Common myeloid progenitor, CD34-positive (primary cell): ENCODE results near the gene MNS1. TPM values are rescaled to one million over a fixed set of nuclear protein-coding genes. Genes with fewer than 3 reads are reported as not detected.

Source experiments
- CTCF ChIA-PET: fragments of 350-600 bp; sonication (Branson Sonifier 250); formaldehyde crosslinking; loops from one replicate; lab custom pipeline; 2021; ENCODE audit warnings: antibody characterized with exemption; lab: Charles Lee
- POLR2A ChIA-PET: fragments of 350-600 bp; sonication (Branson Sonifier 250); formaldehyde crosslinking; loops from one replicate; lab custom pipeline; 2021; ENCODE audit warnings: antibody characterized with exemption; lab: Charles Lee
- DNase-seq, 3 donors: peaks; one replicate each; pipeline versions ENCODE4 v3.0.0 to v3.0.0-alpha.2; 2013
- H3K27ac ChIP-seq, 2 experiments: 1 replicate in 1 of 2; 2 replicates in 1 of 2; pipeline ENCODE4 v1.7.0; 2013; ENCODE audit warnings: inconsistent platforms in 2 of 2, low read length in 2 of 2, mild to moderate bottlenecking in 2 of 2, low read depth in 1 of 2, moderate library complexity in 1 of 2; ENCODE audit not compliant: severe bottlenecking in 2 of 2, insufficient read depth in 1 of 2, poor library complexity in 1 of 2
- H3K27me3 ChIP-seq, 5 experiments: replicated peaks in 2 of 5; 1 replicate in 3 of 5; 2 replicates in 2 of 5; pipeline versions ENCODE4 v1.6.1 to v1.7.0; 2013; ENCODE audit warnings: low read length in 4 of 5, mild to moderate bottlenecking in 2 of 5, moderate library complexity in 2 of 5, inconsistent platforms in 1 of 5; ENCODE audit not compliant: insufficient read depth in 5 of 5, control insufficient read depth in 4 of 5
- H3K36me3 ChIP-seq, 4 experiments: 1 replicate in 2 of 4; 2 replicates in 2 of 4; pipeline versions ENCODE4 v1.6.1 to v1.7.0; 2013; ENCODE audit warnings: low read length in 3 of 4, control low read depth in 1 of 4, mild to moderate bottlenecking in 1 of 4; ENCODE audit not compliant: control insufficient read depth in 4 of 4, insufficient read depth in 4 of 4
- H3K4me1 ChIP-seq, 4 experiments: 1 replicate in 3 of 4; 2 replicates in 1 of 4; pipeline versions ENCODE4 v1.6.1 to v1.7.1; 2013; ENCODE audit warnings: low read length in 3 of 4, mild to moderate bottlenecking in 3 of 4, control low read depth in 1 of 4, inconsistent platforms in 1 of 4, moderate library complexity in 1 of 4; ENCODE audit not compliant: control insufficient read depth in 4 of 4, insufficient read depth in 4 of 4; ENCODE audit errors: control extremely low read depth in 1 of 4
- H3K4me3 ChIP-seq, 7 experiments: 1 replicate in 4 of 7; 2 replicates in 3 of 7; pipeline versions ENCODE4 v1.5.1 to v1.7.0; 2013; ENCODE audit warnings: mild to moderate bottlenecking in 7 of 7, low read length in 6 of 7, moderate library complexity in 6 of 7, inconsistent platforms in 2 of 7, low read depth in 2 of 7, control low read depth in 1 of 7; ENCODE audit not compliant: insufficient read depth in 4 of 7, control insufficient read depth in 1 of 7; ENCODE audit errors: extremely low read depth in 1 of 7
- H3K9me3 ChIP-seq, 5 experiments: 1 replicate in 4 of 5; 2 replicates in 1 of 5; pipeline versions ENCODE4 v1.6.1 to v1.7.1; 2013; ENCODE audit warnings: low read length in 4 of 5, mild to moderate bottlenecking in 2 of 5, inconsistent platforms in 1 of 5, low read depth in 1 of 5, moderate library complexity in 1 of 5; ENCODE audit not compliant: control insufficient read depth in 4 of 5, insufficient read depth in 2 of 5; ENCODE audit errors: control extremely low read depth in 1 of 5
- WGBS: methylation state at CpG from one replicate; pipeline ENCODE4 v1.1.5; 2013; ENCODE audit not compliant: insufficient coverage; 5-methylcytosine and 5-hydroxymethylcytosine counted together
- polyA plus RNA-seq: library from polyadenylated mRNA; unstranded; fragments of 120-200 nt; gene quantifications from one replicate; pipeline ENCODE4 v1.2.1, GENCODE V29; 2013

Gene MNS1
- 7.1 TPM for polyA plus RNA-seq

DNA sequence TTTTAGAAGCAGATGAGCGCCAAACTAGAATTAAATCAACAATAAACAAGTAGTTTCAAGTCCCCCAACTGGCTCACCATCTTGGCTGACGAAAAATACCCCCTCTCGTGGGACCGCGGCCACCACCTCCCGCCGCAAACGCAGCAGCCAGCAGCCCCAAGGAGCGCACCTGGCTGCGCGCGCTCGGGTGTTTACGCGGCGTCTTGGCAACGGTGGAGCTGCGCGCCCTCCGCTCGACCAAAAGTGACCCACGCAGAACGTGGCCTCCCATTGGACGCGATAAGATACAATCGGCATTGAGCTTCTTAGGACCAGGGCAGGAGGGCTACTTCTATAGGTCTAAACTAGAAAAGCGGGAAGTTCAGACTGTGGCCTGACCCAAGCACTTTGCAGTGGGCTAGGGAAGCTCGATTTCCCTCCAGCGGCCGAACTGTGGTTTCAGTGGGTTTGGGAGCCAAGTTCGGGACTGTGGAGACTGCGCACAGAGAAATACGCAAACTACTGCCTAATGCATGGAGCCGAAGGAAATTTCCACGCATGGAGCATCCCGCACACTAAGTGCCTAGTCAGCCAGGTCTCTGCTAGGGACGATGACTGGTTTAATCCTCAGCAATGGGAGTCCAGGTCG, at the start of gene MNS1:
TSS of gene MNS1 (minus strand) at position 245 of the 628 bp plus-strand sequence. CDS start at position 80, 165 bp downstream.
- peak within 1 kb of the TSS; percentile 83 to 93 for H3K27ac ChIP-seq
- H3K36me3 ChIP-seq = no peaks in the 10 kb centered on the region
- peaks cover 8 to 30% (median 20%) of the 10 kb centered on the region in 4 experiments for H3K4me1 ChIP-seq
- peak; percentile 97 to 99 (median 99) for DNase-seq
- no peaks in the 10 kb centered on the region for H3K27me3 ChIP-seq
- ChIA-PET CTCF (interaction anchor here (1.0 kb wide), 1 partner anchor 10 kb away, joined by 3 read pairs; no protein-coding TSS in a partner anchor), POLR2A (no interaction called here)
- no peaks in the 10 kb centered on the region for H3K9me3 ChIP-seq
- H3K4me3 ChIP-seq = peak within 1 kb of the TSS; percentile 18 to 98 (median 78)
- WGBS = 2% methylated on average over 37 of the region's 38 CpGs

- ChIA-PET POLR2A (no interaction called here), CTCF (interaction anchor here (1.0 kb wide), 1 partner anchor 36 kb away, joined by 3 read pairs; no protein-coding TSS in a partner anchor)
- no peaks in the 10 kb centered on the region for H3K36me3 ChIP-seq
- no peak overlapping the region for H3K27ac ChIP-seq
- peak overlapping the region in 2 of 7 experiments; percentile 8 to 37 for H3K4me3 ChIP-seq
- peaks cover 0 to 3% (median 0%) of the 10 kb centered on the region in 5 experiments for H3K9me3 ChIP-seq
- H3K4me1 ChIP-seq = peaks cover 0 to 14% (median 8%) of the 10 kb centered on the region in 4 experiments
- no peaks in the 10 kb centered on the region for H3K27me3 ChIP-seq
- 36% methylated on average over 6 of the region's 7 CpGs for WGBS
- DNase-seq = peak; percentile 60 to 70 (median 68)
Measured at GRCh38 chr15:56496635-56497034, 31.7 kb upstream of the MNS1 start.

DNA sequence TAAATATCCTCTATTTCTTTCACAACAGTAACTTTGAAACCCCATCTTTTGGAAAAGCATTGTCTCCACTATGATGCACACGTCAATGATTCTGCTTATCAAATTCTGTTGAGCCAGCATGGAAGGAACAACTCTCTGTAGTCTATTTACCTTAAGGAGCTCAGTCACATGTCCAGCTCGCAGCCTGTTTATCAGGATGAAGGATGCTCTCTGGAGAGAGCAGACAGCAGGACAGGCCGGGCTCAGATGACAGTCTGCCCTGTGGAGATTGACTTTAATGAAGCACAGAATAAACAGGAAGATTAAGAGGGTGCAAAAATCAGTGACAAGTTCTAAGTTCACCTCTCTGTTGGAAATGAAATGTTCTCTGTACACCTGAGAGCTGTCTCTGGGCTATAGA, 30.6 kb upstream of the MNS1 start:
- Histone ChIP-seq H3K27ac (no peak overlapping the region), H3K36me3 (no peaks in the 10 kb centered on the region), H3K27me3 (no peaks in the 10 kb centered on the region), H3K9me3 (peaks cover 0 to under 1% (median 0%) of the 10 kb centered on the region in 5 experiments), H3K4me3 (no peak overlapping the region), H3K4me1 (peaks cover 0 to 14% (median 8%) of the 10 kb centered on the region in 4 experiments)
- WGBS = 98% methylated on average over 3 of the region's 3 CpGs
- ChIA-PET POLR2A (no interaction called here), CTCF (interaction anchor here (1.1 to 1.6 kb wide), 3 partner anchors 13 to 811 kb away, joined by 3 to 4 read pairs (median 4); no protein-coding TSS in a partner anchor)
- DNase-seq = no peak

- 100% methylated on average over 3 of the region's 3 CpGs for WGBS
Measured at GRCh38 chr15:56495053-56495452, 30.1 kb upstream of the MNS1 start.

DNA sequence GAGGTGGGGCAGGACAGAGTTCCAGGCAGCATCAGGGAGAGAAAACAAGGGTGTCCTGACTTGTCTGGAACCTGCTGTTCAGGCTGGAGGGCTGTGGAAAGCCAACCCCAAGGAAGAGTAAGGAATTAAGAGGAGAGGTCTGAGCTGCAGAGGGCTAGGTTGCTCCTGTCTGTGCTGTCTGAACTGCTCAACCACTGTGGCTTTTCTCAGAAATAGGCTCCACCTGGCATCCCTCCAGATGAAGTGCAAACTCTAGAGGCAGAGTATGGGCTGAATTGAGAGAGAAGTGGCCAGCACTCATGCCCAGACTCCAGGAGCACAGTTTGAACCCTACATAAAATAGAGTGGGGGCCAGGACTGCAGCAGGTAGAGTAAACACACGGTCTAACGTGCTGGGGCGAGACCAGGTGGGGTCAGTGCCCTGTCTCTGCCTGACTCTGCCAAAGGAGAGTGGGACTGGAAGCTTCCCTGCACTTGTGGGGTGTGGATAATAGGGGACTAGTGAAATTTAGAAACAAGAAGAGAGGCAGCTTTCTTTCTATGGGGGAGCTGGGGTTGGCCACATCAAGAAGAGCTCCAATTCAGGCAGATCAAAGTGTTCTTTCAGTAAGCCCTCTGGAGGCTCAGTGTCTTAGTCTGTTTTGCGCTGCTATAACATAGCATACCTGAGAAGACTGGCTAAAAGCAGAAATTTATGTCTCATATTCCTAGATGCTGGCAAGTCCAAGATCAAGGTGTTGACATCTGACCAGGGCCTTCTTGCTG, 28.0 kb upstream of the MNS1 start:
- Histone ChIP-seq H3K4me3 (no peak overlapping the region), H3K4me1 (peaks cover 0 to 14% (median 8%) of the 10 kb centered on the region in 4 experiments), H3K27ac (no peak overlapping the region), H3K9me3 (no peaks in the 10 kb centered on the region), H3K27me3 (no peaks in the 10 kb centered on the region), H3K36me3 (no peaks in the 10 kb centered on the region)
- CTCF ChIA-PET = interaction anchor here (0.6 to 1.5 kb wide), 5 partner anchors 65 to 813 kb away, joined by 3 read pairs; no protein-coding TSS in a partner anchor
- POLR2A ChIA-PET = no interaction called here
- WGBS = 85% methylated on average over 4 of the region's 4 CpGs
- peak in 2 of 3 donors; percentile 17 to 20 for DNase-seq

More at GRCh38 chr15:56495053-56495452, 30.1 kb upstream of the MNS1 start:
- no peak for DNase-seq
- no peaks in the 10 kb centered on the region for H3K27me3 ChIP-seq
- no peak overlapping the region for H3K4me3 ChIP-seq
- no peaks in the 10 kb centered on the region for H3K9me3 ChIP-seq
- H3K4me1 ChIP-seq = peaks cover 0 to 14% (median 8%) of the 10 kb centered on the region in 4 experiments
- H3K27ac ChIP-seq = no peak overlapping the region
- ChIA-PET CTCF (interaction anchor here (1.1 to 1.6 kb wide), 3 partner anchors 13 to 811 kb away, joined by 3 to 4 read pairs (median 4); no protein-coding TSS in a partner anchor), POLR2A (no interaction called here)
- H3K36me3 ChIP-seq = no peaks in the 10 kb centered on the region

DNA sequence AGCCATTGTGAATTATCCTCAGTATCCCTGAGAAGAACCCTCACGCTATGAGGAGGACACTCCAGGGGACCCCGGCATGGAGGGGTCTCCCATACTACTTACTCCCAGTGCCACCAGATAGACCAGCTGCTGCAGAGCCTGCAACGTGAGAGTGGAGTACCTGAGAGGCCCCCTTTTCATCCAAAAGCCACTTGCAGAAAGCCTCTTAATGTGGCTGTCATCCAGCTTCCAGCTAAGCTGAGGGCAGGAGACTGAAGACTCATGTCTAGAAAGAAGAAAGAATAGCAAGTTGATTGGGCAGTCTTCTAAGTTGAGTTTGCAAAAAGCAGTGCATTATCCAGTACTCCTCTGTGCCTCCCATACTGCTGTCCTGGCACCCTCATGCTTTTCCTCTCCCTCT, 27.3 kb upstream of the MNS1 start:
- no peaks in the 10 kb centered on the region for H3K27me3 ChIP-seq
- no peak for DNase-seq
- ChIA-PET POLR2A (interaction anchor here (0.6 kb wide), 1 partner anchor 42 kb away, joined by 3 read pairs; no protein-coding TSS in a partner anchor), CTCF (interaction anchor here (1.1 to 2.0 kb wide), 6 partner anchors 23 to 814 kb away, joined by 3 to 8 read pairs (median 4); no protein-coding TSS in a partner anchor)
- 100% methylated on average over 3 of the region's 3 CpGs for WGBS
- peaks cover 0 to 14% (median 8%) of the 10 kb centered on the region in 4 experiments for H3K4me1 ChIP-seq
- no peak overlapping the region for H3K4me3 ChIP-seq
- H3K9me3 ChIP-seq = no peaks in the 10 kb centered on the region
- no peaks in the 10 kb centered on the region for H3K36me3 ChIP-seq
- no peak overlapping the region for H3K27ac ChIP-seq
